HG03432 (cell line): ENCODE data around the gene HSD11B2.
"Not testable (repeated sequence)": the region's sequence is repeated elsewhere in the genome, so short reads cannot be mapped to it uniquely, and the experiment has no call there.

Source experiments
- ATAC-seq: cut with Tn5 transposase; IDR thresholded peaks from one replicate; pipeline ENCODE4 v1.9.1; 2021; ENCODE audit warnings: mild to moderate bottlenecking, moderate library complexity; ENCODE audit not compliant: unreplicated experiment

HSD11B2 gene

DNA sequence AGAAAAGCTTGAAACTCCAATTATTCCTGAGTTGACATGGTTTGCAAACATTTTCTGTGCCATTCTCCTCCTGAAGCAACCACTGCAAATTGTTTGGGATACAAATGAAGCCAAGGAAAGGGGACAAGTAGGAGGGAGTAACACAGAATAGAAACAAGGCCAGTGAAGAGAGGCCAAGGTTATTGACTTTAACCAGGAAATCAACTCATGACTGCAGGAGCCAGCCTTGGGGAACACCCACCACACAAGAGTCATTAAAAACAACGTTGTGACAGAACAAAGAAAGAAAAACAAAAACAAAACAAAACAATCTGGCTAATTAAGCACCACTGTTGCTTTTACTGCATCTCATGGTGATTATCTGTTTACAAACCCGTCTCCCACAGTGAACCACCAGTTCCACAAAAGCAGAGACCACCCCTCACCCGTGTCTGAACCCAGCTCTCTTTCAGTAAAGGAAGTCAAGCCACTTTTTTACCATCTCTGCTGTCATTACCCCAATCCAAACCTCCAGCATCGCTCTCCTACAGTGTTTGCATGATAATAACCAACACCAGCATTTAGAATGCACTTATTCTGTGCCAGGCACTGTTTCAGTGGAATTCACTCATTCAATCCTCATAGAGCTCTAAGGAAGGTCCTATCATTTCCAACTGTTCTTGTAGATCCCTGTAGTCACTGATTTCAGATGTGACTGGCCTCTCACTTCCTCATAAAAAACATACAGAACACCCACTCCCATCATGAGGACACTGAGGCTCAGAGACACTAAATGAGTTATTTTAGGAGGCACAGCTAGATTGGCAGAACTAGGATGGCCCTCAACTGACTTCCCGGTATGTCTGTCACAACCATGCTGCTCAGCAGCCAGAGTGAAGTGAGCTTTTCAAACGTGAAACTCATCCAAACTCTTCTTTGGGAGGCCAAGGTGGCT, 16.7 kb upstream of the HSD11B2 start:
- no peak for ATAC-seq

DNA sequence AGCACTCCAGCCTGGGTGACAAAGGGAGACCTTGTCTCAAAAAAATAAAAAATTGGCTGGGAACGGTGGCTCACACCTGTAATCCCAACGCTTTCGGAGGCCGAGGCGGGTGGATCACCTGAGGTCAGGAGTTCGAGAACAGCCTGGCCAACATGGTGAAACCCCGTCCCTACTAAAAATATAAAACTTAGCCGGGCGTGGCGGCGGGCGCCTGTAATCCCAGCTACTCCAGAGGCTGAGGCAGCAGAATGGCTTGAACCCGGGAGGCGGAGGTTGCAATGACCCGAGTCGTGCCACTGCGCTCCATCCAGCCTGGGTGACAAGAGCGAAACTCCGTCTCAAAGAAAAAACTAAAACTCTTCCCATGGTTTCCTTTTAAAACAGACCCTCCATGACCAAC, 15.5 kb upstream of the HSD11B2 start:
- not testable (repeated sequence) for ATAC-seq

- peak; percentile 82 for ATAC-seq
Observed at GRCh38 chr16:67415872-67416793, 14.8 kb upstream of the HSD11B2 start, which contains the start of gene ZDHHC1. Gene ZDHHC1 (minus strand): TSS chr16:67416477. CDS start chr16:67407775, 8,702 bp downstream.

GRCh38 chr16:67417333-67418061, 13.4 kb upstream of the HSD11B2 start:
- no peak for ATAC-seq

DNA sequence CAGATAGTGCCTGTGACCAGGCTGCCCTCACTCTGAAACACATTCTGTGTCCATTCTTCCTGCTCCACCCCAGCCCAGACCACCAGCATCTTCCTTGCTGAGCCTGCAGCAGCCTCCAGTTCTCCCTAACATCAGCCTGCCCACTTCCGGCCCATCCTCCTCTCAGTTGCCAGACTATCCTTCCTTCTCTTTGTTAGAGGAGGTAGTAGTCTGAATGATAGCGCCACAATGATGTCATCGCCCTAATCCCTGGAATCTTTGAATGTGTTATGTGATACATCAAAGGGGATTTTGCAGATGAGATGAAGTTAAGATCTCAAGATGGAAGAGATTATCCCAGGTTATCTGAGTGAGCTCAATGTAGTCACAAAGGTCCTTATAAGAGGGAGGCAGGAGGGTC, 11.4 kb upstream of the HSD11B2 start:
- no peak for ATAC-seq

GRCh38 chr16:67419931-67420330, 11.0 kb upstream of the HSD11B2 start:
- ATAC-seq, result no peak

GRCh38 chr16:67421030-67421429, 9.9 kb upstream of the HSD11B2 start:
- no peak for ATAC-seq

DNA sequence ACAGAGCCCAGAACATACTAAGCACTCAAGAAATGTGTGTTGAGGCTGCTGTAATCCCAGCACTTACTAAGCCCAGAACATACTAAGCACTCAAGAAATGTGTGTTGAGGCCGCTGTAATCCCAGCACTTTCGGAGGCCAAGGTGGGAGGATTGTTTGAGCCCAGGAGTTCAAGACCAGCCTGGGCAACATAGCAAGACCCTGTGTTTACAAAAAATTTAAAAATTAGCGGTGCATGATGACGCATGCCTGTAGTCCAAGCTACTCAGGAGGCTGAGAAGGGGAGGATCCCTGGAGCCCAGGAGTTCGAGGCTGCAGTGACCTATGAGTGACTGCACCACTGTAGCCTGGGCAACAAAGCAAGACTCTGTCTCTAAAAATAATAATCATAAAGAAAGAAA, 7.9 kb upstream of the HSD11B2 start:
- ATAC-seq, result no peak

- ATAC-seq, result no peak
Observed at GRCh38 chr16:67423611-67424260, 7.2 kb upstream of the HSD11B2 start.

DNA sequence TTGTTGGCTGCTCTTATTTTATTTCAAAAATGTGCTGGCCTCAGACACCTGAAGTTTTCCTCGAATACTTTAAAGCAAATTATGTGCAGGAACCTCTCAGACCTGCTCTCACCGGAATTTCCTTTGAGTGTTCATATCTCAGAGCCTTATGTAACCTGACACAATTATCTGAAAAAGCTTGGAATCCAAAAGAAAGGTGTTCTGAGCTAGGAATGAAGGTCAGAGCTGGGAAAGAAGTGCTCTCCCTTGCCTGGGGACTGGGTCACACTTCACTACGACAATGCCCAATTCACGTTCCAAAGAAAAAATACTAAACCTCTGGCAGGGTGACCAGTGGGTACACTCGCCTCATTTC, 6.7 kb upstream of the HSD11B2 start:
- no peak for ATAC-seq

DNA sequence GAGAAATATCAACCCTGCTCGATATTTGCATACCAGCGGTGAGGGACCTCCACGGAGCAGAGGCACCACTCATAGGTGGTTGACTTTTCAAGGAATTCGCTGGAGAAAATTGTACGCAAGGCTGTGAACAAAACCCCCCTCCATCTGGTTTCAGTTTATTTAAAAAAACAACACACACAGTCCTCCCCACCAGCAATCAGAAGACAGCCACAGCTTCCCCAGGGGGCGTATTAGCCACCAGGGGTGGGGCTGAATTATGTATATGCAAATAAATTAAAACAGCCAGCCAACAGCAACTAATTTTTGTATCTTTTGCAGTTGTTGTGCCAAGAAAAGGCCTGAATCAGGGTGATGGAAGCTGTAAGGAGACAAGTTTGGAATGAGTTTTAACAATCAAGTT, 5.9 kb upstream of the HSD11B2 start:
- ATAC-seq, result no peak

- ATAC-seq, result no peak
Observed at GRCh38 chr16:67425580-67425979, 5.3 kb upstream of the HSD11B2 start.

DNA sequence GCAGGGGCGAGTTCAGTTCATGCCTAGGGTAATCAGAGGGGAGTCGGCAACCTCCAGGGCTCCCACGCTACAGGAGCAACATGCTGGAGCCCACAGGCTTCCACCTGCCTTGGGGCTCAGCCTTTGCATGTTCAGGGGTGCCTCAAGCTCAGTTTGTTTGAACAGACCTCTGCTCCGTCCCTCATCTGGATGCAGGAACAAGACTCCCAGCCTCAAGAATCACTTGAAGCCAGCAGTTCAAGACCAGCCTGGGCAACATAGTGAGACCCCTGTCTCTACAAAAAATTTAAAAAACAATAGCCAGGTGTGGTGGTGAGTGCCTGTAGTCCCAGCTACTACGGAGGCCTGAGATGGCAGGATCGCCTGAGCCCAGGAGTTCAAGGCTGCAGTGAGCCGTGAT, 4.9 kb upstream of the HSD11B2 start:
- ATAC-seq, result no peak

GRCh38 chr16:67426950-67427349, 4.0 kb upstream of the HSD11B2 start:
- no peak for ATAC-seq

DNA sequence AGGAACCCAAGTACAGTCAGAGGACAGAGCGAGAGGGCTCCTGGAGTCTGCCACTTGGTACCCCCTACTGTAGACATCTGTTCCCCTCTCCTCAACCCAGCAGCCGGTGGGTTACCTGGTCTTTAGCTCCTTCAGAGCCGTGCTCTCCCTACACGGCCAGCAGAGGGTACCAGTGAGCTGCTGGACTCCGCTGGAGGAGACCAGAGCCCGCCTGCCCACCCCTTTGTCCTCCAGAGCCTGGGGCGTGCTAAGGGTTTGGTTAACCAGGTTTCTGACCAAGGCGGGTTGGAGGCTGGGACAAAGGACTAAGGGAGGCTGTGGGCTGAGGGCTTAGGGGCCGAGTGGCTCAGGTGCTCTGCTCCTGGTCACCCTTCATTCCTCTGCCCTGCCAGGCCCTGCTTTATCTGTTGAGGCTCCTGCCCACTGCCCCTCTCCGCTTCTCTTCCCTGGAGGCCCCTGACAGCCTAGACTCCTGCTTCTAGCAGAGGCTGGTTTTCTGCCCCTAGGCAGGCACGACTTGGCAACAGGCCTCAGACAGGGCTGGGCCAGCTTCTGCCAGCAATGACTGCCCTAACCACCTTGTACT, 2.7 kb upstream of the HSD11B2 start:
- no peak for ATAC-seq

DNA sequence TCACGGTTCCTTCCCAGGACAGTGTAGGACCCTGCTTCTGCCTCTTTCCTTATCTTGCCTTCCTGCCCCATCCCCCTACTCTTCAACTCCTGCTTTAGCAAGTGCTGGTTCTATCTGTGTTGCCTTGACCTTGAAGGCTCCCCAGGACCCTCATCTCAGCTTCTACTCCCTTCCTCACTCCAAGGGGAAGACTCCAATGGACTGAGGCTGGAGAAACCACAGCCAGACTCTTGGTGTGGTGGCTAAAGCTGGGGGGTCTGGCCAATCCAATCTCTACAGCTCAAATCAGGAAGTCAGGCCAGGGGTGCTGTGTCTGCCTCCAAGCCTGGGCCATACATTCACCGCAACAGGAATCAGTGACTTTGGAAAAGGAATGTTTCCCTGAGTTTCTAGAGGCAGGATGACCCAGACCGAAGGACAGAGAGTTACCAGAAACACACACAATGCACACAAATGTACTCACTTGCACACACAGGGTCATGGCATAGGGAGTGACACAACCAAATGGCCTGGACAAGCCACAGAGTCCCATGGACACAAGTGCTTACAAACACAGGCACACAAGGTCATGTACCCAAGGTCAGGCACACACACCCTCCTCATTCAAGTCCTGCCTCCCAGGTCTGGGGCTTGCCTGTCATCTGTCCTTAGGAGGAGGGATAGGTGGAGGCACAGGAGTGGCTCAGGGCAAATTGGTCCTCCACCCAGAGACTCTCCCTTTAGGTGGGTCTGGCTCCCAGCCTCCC, 1.7 kb upstream of the HSD11B2 start:
- ATAC-seq, result no peak

- ATAC-seq, result no peak
Observed at GRCh38 chr16:67429799-67430503, 970 bp upstream of the HSD11B2 start.

DNA sequence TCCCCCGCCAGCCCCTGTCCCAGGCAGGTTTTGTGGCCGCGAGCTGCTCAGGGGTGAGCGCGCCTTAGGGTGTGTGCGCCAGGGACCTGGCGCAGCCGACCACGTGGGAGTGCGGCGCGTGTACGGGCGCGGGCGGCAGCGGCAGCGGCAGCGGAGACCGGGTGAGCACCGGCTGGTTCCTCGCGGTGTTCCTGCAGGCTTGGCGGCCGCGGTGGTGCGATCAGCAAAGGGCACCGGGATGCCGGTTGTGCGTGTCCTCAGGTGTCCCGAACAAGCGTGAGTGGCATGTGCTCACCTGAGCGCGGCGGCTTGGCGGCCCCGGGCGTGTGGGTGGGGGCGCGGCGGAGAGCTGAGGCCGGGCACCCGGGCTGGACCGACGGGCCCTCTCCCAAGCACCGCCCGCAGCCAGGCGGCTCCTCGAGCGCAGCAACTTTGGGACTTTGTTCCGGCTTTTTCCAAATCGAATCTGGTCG, 381 bp upstream of the HSD11B2 start:
- no peak for ATAC-seq
